Neural cell (in vitro differentiated cells): ENCODE measurements around the gene SWAP70.

Experiments used
- CTCF ChIP-seq: fragments of 450-650 bp; IDR thresholded peaks from 2 replicates; pipeline ENCODE4 v1.5.1; 2014; ENCODE audit warnings: antibody characterized with exemption, mild to moderate bottlenecking, moderate library complexity; ENCODE audit not compliant: poor library complexity, severe bottlenecking
- EZH2 ChIP-seq: fragments of 200-600, 300-800 bp; shearing (Covaris generic), sonication (generic); IDR thresholded peaks from 2 replicates; pipeline ENCODE4 v1.6.1; 2014; ENCODE audit warnings: antibody characterized with exemption, low read length, borderline replicate concordance, mild to moderate bottlenecking; ENCODE audit not compliant: insufficient read depth, poor library complexity, severe bottlenecking
- MXI1 ChIP-seq: fragments of 450-650 bp; conservative IDR thresholded peaks from 2 replicates; pipeline ENCODE4 v1.6.1; 2014; ENCODE audit warnings: antibody characterized with exemption, mild to moderate bottlenecking; ENCODE audit not compliant: poor library complexity, severe bottlenecking
- RAD21 ChIP-seq: fragments of 450-650 bp; conservative IDR thresholded peaks from 2 replicates; pipeline ENCODE4 v1.6.1; 2014; ENCODE audit warnings: antibody characterized with exemption, mild to moderate bottlenecking, moderate library complexity
- SMC3 ChIP-seq: fragments of 450-650 bp; conservative IDR thresholded peaks from 2 replicates; pipeline ENCODE4 v1.6.1; 2014; ENCODE audit warnings: antibody characterized with exemption, mild to moderate bottlenecking, moderate library complexity; ENCODE audit not compliant: poor library complexity

DNA sequence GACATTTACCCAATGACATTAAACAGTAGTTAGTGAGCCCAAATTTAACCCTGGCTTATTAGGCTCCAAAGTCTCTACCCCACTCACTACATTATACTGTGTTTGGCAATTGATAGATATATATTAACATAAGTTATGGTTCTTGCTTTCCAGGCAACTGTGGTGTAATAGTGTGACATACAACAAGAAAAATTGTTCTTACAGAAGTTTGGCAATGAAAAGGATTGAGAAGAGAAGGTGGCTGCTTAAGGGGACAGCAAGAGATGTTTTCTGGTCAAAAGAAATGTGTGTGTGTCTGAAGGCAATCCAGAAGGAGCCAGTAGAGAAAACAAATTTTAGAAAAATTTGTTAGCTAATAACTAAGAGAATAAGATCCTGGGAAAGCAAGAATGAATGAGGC, 132.4 kb downstream of the SWAP70 start:
- TF ChIP-seq MXI1 (no peak), SMC3 (no peak), RAD21 (no peak), EZH2 (no peak), CTCF (no peak)
